K562 (cell line): ENCODE measurements around the gene RBM26. TPM values are rescaled to one million over a fixed set of nuclear protein-coding genes. Genes with fewer than 3 reads are reported as not detected.

Experiments
- ATAC-seq: fragments of 200-7000 bp; cut with Tn5 transposase; 3 replicates; pipeline ENCODE4 v1.9.1; 2020; ENCODE audit warnings: moderate library complexity
- BruUV-seq: library from RNA; stranded (reverse); fragments of 400-500 nt; replicated peaks from 2 replicates; lab custom pipeline; 2021; lab: Mats Ljungman, UMichigan
- CTCF ChIA-PET: fragments of 300-600 bp; formaldehyde crosslinking; extraction: SDS; loops from one replicate; lab custom pipeline; 2021; ENCODE audit warnings: low intra/inter-chr PET ratio; lab: Yijun Ruan, JAX
- POLR2A ChIA-PET: fragments of 300-600, 350-650 bp; sonication (Branson Sonifier 250); formaldehyde crosslinking; extraction: SDS; loops from one replicate; lab custom pipeline; 2021; ENCODE audit warnings: antibody characterized with exemption, inconsistent platforms; lab: Yijun Ruan, JAX
- DNase-seq, 4 experiments: peaks; one replicate each; pipeline versions ENCODE4 v3.0.0 to v3.0.0-alpha.2; 2011 to 2018; ENCODE audit warnings: low spot score in 3 of 4, mixed read lengths in 3 of 4; ENCODE audit errors: extremely low read depth in 1 of 4
- FAIRE-seq: peaks from 2 replicates; lab custom pipeline; 2011; peaks lifted over from hg19 to GRCh38; lab: Jason Lieb, UNC
- H2AFZ ChIP-seq: 2 replicates; pipeline ENCODE4 v1.6.0; 2011; ENCODE audit warnings: low read depth, low read length, control low read depth, inconsistent platforms
- H3K27ac ChIP-seq: fragments of 200-600 bp; 3 replicates; pipeline ENCODE4 v1.8.0; 2011; ENCODE audit warnings: low read depth, mild to moderate bottlenecking, control low read depth, inconsistent platforms, low read length, moderate library complexity, mixed read lengths; ENCODE audit errors: extremely low read depth
- H3K27me3 ChIP-seq, 2 experiments: fragments of 300-600 bp in 1 of 2; 2 replicates in 1 of 2; 3 replicates in 1 of 2; pipeline versions ENCODE4 v1.6.0 to v1.8.0; 2011; ENCODE audit warnings: inconsistent platforms in 2 of 2, low read length in 2 of 2, mild to moderate bottlenecking in 1 of 2, mixed read lengths in 1 of 2, moderate library complexity in 1 of 2; ENCODE audit not compliant: control insufficient read depth in 2 of 2, insufficient read depth in 2 of 2
- H3K36me3 ChIP-seq: fragments of 300-600 bp; 3 replicates; pipeline ENCODE4 v1.8.0; 2011; ENCODE audit warnings: mild to moderate bottlenecking, low read length, inconsistent platforms; ENCODE audit not compliant: control insufficient read depth, insufficient read depth
- H3K4me1 ChIP-seq, 2 experiments: fragments of 200-600 bp in 1 of 2; replicated peaks in 1 of 2; 2 replicates in 1 of 2; 3 replicates in 1 of 2; pipeline versions ENCODE4 v1.5.1 to v1.8.0; 2011; ENCODE audit warnings: inconsistent platforms in 2 of 2, low read length in 2 of 2, mild to moderate bottlenecking in 1 of 2, mixed read lengths in 1 of 2, moderate library complexity in 1 of 2; ENCODE audit not compliant: control insufficient read depth in 2 of 2, insufficient read depth in 2 of 2
- H3K4me2 ChIP-seq: 2 replicates; pipeline ENCODE4 v1.6.1; 2011; ENCODE audit warnings: low read length, control low read depth, inconsistent platforms, mixed read lengths; ENCODE audit not compliant: insufficient read depth
- H3K4me3 ChIP-seq: fragments of 200-600 bp; sonication (generic), shearing (Covaris generic); 2 replicates; pipeline ENCODE4 v1.5.1; 2016; ENCODE audit warnings: control low read depth, inconsistent platforms
- H3K79me2 ChIP-seq: fragments of 200-600 bp; 3 replicates; pipeline ENCODE4 v1.8.0; 2011; ENCODE audit warnings: low read length, inconsistent platforms; ENCODE audit not compliant: control insufficient read depth, insufficient read depth
- H3K9ac ChIP-seq, 2 experiments: 2 replicates each; pipeline versions ENCODE4 v1.6.0 to v1.6.1; 2011; ENCODE audit warnings: low read depth in 2 of 2, low read length in 2 of 2, control low read depth in 1 of 2, inconsistent platforms in 1 of 2, mild to moderate bottlenecking in 1 of 2, mixed read lengths in 1 of 2; ENCODE audit not compliant: insufficient read depth in 1 of 2
- H3K9me1 ChIP-seq: one replicate; pipeline ENCODE4 v1.6.0; 2011; ENCODE audit warnings: inconsistent platforms, mild to moderate bottlenecking, low read length, moderate library complexity; ENCODE audit not compliant: control insufficient read depth, insufficient read depth
- H3K9me3 ChIP-seq: replicated peaks from 2 replicates; pipeline ENCODE4 v1.5.1; 2011; ENCODE audit warnings: low read depth, low read length, inconsistent platforms; ENCODE audit not compliant: control insufficient read depth, insufficient read depth
- H4K20me1 ChIP-seq: replicated peaks from 2 replicates; pipeline ENCODE4 v1.6.1; 2011; ENCODE audit warnings: low read length, inconsistent platforms, mixed read lengths; ENCODE audit not compliant: control insufficient read depth, insufficient read depth
- EZH2 ChIP-seq: IDR thresholded peaks from 2 replicates; pipeline ENCODE4 v1.6.1; 2012; ENCODE audit warnings: low read depth, mild to moderate bottlenecking, inconsistent platforms, low read length, borderline replicate concordance
- HMGN3 ChIP-seq: IDR thresholded peaks from 2 replicates; pipeline ENCODE4 v1.6.1; 2011; ENCODE audit warnings: borderline replicate concordance, low read depth, mild to moderate bottlenecking, mixed read lengths, low read length; ENCODE audit not compliant: insufficient read length; ENCODE audit errors: extremely low read depth
- JUNB ChIP-seq: fragments of 450-650 bp; formaldehyde crosslinking; conservative IDR thresholded peaks from 2 replicates; pipeline ENCODE4 v1.4.0; 2020; ENCODE audit warnings: mild to moderate bottlenecking
- KDM1A ChIP-seq, 2 experiments: fragments of 450-650 bp; IDR thresholded peaks; 2 replicates each; pipeline ENCODE4 v1.6.1; 2016; ENCODE audit warnings: mild to moderate bottlenecking in 2 of 2
- NCOR1 ChIP-seq: fragments of 450-650 bp; IDR thresholded peaks from 2 replicates; pipeline ENCODE4 v1.6.1; 2016; ENCODE audit warnings: mild to moderate bottlenecking, moderate library complexity
- NFIC ChIP-seq: fragments of 450-650 bp; IDR thresholded peaks from 2 replicates; pipeline ENCODE4 v1.6.1; 2017; ENCODE audit warnings: mild to moderate bottlenecking, inconsistent platforms
- NR3C1 ChIP-seq: sonication (generic); formaldehyde crosslinking; IDR thresholded peaks from 2 replicates; pipeline ENCODE4 v1.8.1; 2022; ENCODE audit warnings: missing genetic modification reagents
- PCBP2 ChIP-seq: fragments of 200-400 bp; formaldehyde crosslinking; IDR thresholded peaks from 2 replicates; pipeline ENCODE4 v1.6.1; 2018; ENCODE audit warnings: low read length, low read depth, mild to moderate bottlenecking, moderate library complexity; ENCODE audit not compliant: poor library complexity, severe bottlenecking
- PHB2 ChIP-seq: fragments of 450-650 bp; IDR thresholded peaks from 2 replicates; pipeline ENCODE4 v1.6.1; 2017; ENCODE audit warnings: low read depth
- PHF20 ChIP-seq: fragments of 450-650 bp; IDR thresholded peaks from 2 replicates; pipeline ENCODE4 v1.6.1; 2018; ENCODE audit not compliant: partially characterized antibody
- RBBP5 ChIP-seq: fragments of 200-600 bp; sonication (generic); IDR thresholded peaks from 2 replicates; pipeline ENCODE4 v1.6.1; 2012; ENCODE audit warnings: borderline replicate concordance, mild to moderate bottlenecking, low read length, control low read depth, inconsistent platforms; ENCODE audit not compliant: insufficient read depth, poor library complexity, severe bottlenecking
- RBM39 ChIP-seq: fragments of 200-400 bp; formaldehyde crosslinking; optimal IDR thresholded peaks from 2 replicates; pipeline ENCODE3; 2018; ENCODE audit warnings: low read depth, low read length
- SAFB2 ChIP-seq: fragments of 200-400 bp; formaldehyde crosslinking; IDR thresholded peaks from 2 replicates; pipeline ENCODE4 v1.6.1; 2018; ENCODE audit warnings: borderline replicate concordance, low read length, low read depth, moderate library complexity; ENCODE audit not compliant: severe bottlenecking
- SLC30A9 ChIP-seq: fragments of 250-450 bp; sonication (Bioruptor Pico); IDR thresholded peaks from 2 replicates; pipeline ENCODE4 v1.8.0; 2022; ENCODE audit warnings: mild to moderate bottlenecking, moderate library complexity
- ZNF12 ChIP-seq: sonication (generic); formaldehyde crosslinking; IDR thresholded peaks from 2 replicates; pipeline ENCODE4 v1.4.0; 2020; ENCODE audit warnings: mild to moderate bottlenecking, missing genetic modification reagents
- ZNF347 ChIP-seq: fragments of 450-650 bp; formaldehyde crosslinking; IDR thresholded peaks from 2 replicates; pipeline ENCODE4 v1.4.0; 2020; ENCODE audit warnings: low read depth, mild to moderate bottlenecking, moderate library complexity
- ZNF79 ChIP-seq: fragments of 250-450 bp; sonication (Bioruptor Pico); IDR thresholded peaks from 2 replicates; pipeline ENCODE4 v1.4.0; 2020; ENCODE audit warnings: low read depth, mild to moderate bottlenecking, moderate library complexity
- whole genome bisulfite sequencing: fragments of 100-300 bp; shearing (Covaris generic); methylation state at CpG from one replicate; pipeline ENCODE4 v1.1.6; 2016; ENCODE audit warnings: low coverage, mixed read lengths; ENCODE audit not compliant: insufficient coverage; ENCODE audit errors: missing lambda C conversion rate; 5-methylcytosine and 5-hydroxymethylcytosine counted together
- in situ Hi-C: fragments of 300-500 bp; cut with MboI; formaldehyde crosslinking; loops from 4 replicates; pipeline ENCODE4 v1.15.0; 2018; ENCODE audit warnings: inconsistent platforms, mixed read lengths
- intact Hi-C: fragments of 100-400 bp; cut with micrococcal nuclease; formaldehyde crosslinking; loops from 2 replicates; pipeline ENCODE4 v1.14.2; 2022
- polyA plus RNA-seq, 8 experiments: library from polyadenylated mRNA; depleted of rRNA in 4 of 8; stranded (reverse) in 5 of 8; unstranded in 3 of 8; fragments of >200 nt; fragmentation: Nextera tagmentation in 2 of 8; fragmentation: Illumina TruSeq in 1 of 8; extraction: Ambion mirVana in 2 of 8; extraction: Trizol in 1 of 8; gene quantifications; 2 replicates each; pipeline versions ENCODE4 v1.2.1 to v1.2.3, GENCODE V29; 2011 to 2014; ENCODE audit warnings: inconsistent platforms in 1 of 8, missing spikeins in 1 of 8
- total RNA-seq, 7 experiments: library from RNA; depleted of rRNA in 6 of 7; stranded (reverse); fragments of >200 nt in 6 of 7; fragmentation: Illumina TruSeq in 2 of 7; extraction: Trizol in 2 of 7; gene quantifications; 2 replicates each; pipeline versions ENCODE4 v1.2.1 to v1.2.3, GENCODE V29; 2011 to 2021; ENCODE audit warnings: low replicate concordance in 1 of 7

The RBM26 gene
- total and polyA plus RNA-seq, 9 of the 15 experiments (the other 6 are each of a cell fraction or from before 2014, with no cell fraction given): 10.0 to 42.4 (median 26.4) TPM

DNA sequence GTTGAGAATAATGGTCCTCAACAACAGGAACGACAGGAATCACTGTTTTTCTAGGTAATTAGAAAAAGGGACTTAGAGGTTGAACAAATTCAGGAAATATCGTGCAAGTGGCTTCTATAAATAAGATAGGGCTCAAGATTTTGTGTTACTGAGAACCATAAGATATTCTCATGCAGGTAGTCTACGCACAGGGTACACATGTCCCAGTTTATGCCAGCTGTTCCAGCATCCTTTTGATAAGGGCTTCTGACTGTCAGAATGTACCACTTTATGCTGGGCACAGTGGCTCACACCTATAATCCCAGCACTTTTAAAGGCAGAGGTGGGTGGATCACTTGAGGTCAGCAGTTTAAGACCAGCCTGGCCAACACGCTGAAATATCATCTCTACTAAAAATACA lies 32.1 kb downstream of the RBM26 start:
- H4K20me1 ChIP-seq: no peaks in the 10 kb centered on the region
- H3K4me3 ChIP-seq: no peak overlapping the region
- no peak for ATAC-seq
- ChIA-PET CTCF (no interaction called here), POLR2A (no interaction called here)
- H2AFZ ChIP-seq: no peak overlapping the region
- TF ChIP-seq ZNF12 (no peak), JUNB (CRISPR knock-in tag) (no peak), PCBP2 (no peak), PHB2 (no peak), NR3C1 (no peak), KDM1A (IDR thresholded peaks at IDR 0.05) (no peak), NFIC (no peak), RBBP5 (no peak), HMGN3 (no peak), ZNF347 (CRISPR knock-in tag) (no peak), NCOR1 (no peak), ZNF79 (no peak), EZH2 (no peak), RBM39 (no peak), SLC30A9 (CRISPR knock-in tag) (no peak), PHF20 (no peak), SAFB2 (no peak)
- intact Hi-C loops (no loop called here), in situ Hi-C loops (no loop called here)
- no peak overlapping the region for H3K4me2 ChIP-seq
- peaks cover 71% of the 10 kb centered on the region for H3K36me3 ChIP-seq
- no peak for DNase-seq
- WGBS: 91% methylated on average over 4 of the region's 4 CpGs
- no peak overlapping the region for H3K27ac ChIP-seq
- no peak for FAIRE-seq
- H3K9me3 ChIP-seq: no peaks in the 10 kb centered on the region
- H3K27me3 ChIP-seq: no peaks in the 10 kb centered on the region
- H3K79me2 ChIP-seq: peaks cover 2% of the 10 kb centered on the region; the same call in 1 of the 3 replicates
- H3K4me1 ChIP-seq: no peaks in the 10 kb centered on the region
- no peaks in the 10 kb centered on the region for H3K9me1 ChIP-seq
- BruUV-seq: no TSS peak
- no peak overlapping the region for H3K9ac ChIP-seq
